NCI-H1694 treated with DMSO at 0.1 percent for 48 hours (cell line): ENCODE results near the gene ACAP2.
A peak's percentile ranks its signal among the peaks of the same experiment; 100 is the strongest.

Source experiments
- DNase-seq: peaks from one replicate; lab custom pipeline; 2025; lab: John Stamatoyannopoulos, UW

ACAP2 gene

DNA sequence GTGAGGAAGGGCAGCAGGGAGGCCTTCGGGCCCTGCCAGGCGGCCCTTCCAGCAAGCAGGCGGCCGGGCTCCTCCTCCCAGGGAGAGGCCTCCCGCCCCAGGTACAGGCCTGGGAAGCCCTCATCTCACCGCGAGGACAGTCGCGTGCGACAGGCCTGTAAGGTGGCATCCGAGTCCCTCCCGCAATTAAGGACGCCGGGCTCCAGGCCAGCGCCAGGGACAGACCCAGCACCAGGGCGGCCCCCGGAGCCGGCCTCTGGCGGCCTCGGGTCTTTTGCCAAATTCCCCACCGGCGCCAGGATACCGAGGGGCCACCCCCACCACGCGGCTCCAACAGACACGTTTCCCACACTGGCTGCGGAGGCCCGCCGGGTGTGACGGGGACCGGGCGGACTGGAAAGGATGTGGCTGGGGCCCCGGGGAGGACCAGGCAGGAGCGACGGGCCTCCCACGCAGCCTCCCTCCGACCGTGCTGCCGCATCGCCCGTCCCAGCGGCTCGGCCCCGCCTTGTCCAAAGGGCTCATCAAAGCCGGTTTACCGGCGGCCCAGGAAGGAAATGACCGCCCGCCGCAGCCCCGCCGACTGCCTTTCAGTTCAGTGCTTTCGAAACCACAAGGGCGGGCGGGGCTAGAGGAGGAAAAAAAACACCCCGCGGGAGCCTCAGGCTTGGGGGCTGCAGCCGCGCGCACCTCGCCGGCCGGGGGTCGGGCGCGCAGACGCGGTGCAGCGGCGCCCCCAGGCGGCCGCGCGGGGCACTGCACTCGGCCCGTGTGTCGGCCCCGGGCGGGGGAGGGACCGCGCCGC, 183.1 kb downstream of the ACAP2 start:
- DNase-seq = peak; percentile 66

DNA sequence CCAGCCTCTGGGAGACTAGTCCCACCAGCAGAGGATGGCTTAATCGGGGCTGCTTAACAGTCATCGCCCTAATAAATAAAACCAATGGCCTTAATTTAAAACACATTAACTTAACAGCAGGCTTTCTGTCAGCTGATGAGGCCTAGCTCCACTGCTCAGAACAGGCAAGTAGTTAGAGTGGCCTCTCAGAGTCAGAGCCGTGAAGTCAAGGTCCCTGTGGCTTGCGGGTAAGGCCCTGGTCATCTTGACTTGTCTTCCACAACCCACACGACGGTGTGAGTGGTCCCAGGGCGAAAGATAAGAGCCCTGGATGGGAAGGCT, 183.7 kb downstream of the ACAP2 start:
- no peak for DNase-seq

DNA sequence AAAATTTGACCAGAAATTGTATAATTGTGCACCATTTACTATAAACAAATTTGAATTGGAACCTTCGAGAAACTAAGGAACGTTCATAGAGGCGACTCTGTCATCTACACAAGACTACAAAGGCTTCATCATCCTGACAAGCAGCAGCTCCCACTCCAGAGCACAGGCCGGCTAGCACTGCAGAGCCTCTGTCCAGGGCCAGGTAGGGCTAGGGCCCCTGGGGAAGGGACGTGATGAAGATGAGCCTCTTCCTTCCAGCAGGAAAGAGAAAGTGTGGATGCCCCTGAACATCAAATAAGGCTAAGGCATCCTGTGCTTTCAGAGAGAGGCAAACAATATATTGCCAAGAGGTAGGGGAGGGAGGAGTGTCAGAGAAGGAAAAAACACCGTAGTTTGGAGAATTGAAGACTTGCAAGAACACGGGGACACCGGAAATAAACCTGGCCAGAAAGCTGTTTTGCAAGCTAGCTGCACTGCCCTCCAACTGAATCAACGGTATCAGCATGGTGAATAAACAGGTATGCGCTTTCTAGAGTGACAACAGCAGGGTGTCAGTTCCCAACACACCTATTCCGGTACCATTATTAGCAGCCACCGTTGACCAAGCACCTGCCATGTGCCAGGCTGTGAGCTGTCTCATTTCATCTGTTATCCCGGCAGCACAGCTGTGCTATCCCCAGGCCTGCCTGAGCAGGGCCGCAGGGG, 184.2 kb downstream of the ACAP2 start:
- peak; percentile 49 for DNase-seq

DNA sequence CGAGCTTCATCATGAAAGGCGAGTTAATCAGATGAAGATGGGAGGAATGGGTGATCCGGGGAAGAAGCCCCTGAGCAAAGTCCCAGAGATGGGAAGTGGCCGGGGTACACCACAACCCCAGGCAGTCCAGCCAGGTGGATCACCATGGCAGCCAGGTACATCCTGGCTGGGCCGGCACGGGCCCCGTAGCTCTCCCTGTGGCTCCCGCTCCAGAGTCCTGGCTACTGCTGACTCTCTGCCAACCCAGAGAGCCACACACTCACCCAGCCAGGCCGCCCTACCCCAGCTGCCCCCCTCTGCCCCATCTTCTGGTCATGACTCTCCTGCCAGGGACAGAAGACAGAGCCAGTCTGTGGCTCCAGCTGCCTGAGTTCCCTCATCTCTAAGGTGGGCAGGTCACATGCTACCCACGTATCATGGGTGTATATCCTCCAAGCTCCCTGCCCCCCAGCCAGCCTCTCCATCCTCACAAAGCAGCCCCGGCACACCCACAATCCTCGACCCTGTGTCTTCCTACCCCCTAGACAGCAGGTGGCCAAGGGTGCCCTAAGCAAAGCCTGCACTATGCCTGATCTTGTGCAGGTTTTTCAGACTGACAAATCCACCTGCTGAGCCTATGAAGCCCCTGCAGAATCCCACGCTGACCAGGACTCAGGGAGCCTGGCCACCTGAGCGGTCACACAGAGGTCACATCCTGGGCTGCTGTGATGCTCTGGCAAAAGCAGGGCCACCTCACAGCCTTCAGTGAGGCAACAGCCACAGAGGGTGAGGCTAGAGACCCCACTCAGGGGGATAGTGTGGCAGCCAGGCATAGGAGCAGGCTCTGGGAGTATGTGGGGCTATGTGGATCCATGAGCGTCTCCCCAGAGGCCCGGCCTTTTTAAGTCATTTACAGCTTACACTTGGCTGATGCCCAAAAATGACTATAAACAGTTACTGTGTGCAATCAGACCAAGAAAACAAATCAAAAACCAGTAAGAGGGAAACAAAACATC, 185.1 kb downstream of the ACAP2 start:
- no peak for DNase-seq

DNA sequence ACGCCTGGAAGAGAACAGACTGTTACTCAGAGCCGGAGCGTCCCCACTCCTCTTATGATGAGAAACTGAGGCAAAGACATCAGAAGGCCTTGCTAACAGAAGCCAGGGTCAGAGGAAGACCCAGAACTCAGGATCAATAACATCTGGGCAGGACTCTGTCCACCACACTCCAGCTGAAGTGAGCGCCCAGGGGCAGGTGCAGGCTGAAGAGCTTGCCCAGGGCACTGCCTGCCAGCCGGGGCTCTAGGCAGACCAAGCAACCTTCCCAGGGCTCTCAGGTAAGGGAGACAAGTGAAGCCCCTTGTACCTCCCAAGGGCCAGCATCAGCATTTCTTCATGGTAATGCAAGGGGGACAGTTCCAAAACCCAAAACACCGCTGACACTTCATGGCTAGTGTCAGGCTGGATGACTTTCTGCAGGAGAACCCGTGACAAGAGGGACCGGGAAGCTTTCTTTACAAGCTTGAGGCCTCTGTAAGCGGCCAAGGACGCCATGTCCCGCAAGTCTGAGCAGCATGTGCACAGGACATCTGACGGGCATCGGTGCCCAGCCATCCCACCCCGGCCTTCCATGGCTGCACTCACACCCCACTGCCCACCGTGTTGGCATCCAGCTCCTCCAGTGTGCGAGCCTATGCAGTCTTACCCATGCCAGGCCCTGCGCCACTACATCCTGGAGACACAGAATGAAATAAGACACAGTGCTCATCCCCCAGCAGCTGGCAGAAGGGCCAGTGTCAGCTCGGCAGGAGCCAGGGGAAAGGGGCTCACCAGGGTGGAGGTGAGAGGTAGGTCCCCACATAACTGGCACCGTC, 186.0 kb downstream of the ACAP2 start:
- DNase-seq = no peak

DNA sequence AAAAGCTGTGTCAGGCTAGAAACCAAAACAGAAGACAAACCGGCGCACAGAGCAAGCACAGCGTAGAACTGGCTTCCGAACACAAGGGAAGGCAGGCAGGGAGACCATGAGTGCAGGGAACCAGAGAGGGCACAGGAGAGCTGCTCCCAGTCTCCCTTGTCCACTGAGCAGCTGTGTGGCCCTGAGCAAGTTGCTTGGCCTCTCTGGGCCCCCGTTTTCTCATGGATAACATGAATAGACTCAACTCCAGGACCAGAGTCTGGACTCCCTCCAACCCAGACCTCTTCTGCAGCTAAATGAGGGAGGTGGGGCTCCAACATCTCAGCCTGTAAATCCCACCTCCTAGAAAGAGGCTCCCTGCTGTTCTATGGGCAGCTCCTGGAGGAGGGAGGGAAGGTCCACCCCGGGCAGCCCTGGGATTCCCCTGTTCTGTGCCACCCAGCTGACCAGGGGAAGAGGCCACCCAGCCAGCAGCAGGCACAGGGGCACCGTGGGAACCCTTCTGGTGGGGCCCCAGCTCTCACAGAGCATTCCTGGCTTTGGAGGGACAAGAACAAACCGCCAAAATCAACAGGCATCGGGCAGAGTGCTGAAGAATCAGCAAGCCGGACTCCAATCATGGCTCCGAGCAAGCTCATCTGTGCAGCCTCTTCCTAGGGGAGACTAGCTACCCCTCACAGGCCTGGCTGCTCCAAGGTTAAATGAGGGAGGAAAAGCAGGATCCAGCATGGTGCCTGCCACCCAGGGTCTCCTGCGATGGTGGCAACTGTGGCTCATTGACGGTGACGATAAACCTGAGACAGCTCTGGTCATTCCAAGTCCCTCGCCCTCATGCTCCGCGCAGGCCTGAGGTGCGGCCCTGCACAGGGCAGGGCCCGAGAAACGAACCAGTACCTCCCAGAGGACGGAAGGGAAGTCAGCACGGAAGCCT, 187.0 kb downstream of the ACAP2 start:
- no peak for DNase-seq

DNA sequence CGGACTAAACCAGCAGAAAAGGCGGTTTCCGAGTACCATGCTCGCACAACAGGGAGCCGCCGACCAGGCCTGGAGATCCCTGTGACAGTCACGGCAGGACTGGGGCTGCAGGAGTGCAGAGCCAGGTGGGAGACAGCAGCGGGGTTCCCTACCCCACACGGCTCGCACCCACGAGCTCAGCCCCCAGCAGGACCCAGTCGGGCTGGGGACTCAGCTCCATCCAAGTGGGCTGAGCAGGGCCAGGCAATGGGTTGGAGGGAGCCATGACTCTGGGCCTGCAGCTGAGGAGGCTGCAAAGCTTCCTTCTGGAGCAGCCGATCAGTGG, 187.7 kb downstream of the ACAP2 start:
- no peak for DNase-seq

DNA sequence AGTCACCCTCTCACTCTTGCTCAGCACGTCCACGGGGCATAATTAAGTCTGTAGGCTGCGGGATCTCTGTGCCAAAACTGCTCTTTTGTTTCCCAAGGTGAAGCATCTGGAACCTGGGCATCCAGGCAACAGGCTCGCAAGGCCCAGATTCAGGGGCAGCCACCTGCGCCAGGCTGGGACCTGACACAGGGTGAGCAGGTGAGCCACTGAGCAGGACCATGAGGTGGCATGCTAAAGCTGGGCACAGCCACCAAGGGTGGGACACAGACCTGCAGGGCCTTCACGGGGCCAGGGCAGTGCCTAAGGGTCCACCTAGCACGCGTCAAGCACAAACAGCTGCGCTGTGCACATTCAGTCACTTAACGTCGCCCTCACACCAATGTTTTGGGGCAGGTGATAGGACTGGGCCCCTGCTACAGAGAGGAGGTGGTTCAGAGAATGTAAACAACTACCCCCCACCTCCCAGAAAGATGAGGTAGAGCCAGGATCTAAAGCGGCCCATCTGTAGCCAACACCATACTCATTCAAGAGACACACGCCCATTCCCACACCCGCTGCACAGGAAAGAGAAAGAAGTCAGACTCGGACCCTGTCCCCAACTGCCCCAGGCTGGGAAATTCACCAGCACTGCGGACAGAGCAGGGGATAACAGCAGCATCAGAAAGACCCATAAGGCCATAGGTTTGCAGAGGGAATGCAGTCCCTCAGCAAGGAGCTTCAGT, 188.2 kb downstream of the ACAP2 start:
- peak; percentile 50 for DNase-seq

DNA sequence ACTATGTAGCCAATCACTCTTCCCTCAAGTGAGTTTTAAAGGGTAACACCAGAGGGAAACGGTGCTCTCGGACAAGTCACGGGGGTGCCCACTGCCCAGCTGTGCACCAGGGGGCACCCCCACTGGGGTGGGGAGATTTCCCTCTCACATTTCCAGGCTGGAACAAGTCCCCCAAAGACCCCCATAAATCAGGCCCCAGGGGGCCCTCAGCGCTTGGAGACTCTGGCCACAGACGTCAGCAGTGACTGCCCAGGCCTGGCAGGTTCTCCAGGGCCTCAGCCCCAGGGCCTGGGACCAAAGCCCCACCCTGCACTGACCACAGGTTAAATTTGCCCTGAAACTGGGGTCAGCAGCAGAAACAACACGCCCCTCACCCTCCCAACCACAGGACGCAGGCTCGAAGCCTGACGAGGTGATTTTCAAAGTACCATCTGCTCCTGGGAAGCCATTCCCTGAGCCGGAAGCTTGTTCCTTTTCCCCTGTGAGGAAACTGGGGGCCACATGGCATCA, 188.8 kb downstream of the ACAP2 start:
- DNase-seq = no peak

DNA sequence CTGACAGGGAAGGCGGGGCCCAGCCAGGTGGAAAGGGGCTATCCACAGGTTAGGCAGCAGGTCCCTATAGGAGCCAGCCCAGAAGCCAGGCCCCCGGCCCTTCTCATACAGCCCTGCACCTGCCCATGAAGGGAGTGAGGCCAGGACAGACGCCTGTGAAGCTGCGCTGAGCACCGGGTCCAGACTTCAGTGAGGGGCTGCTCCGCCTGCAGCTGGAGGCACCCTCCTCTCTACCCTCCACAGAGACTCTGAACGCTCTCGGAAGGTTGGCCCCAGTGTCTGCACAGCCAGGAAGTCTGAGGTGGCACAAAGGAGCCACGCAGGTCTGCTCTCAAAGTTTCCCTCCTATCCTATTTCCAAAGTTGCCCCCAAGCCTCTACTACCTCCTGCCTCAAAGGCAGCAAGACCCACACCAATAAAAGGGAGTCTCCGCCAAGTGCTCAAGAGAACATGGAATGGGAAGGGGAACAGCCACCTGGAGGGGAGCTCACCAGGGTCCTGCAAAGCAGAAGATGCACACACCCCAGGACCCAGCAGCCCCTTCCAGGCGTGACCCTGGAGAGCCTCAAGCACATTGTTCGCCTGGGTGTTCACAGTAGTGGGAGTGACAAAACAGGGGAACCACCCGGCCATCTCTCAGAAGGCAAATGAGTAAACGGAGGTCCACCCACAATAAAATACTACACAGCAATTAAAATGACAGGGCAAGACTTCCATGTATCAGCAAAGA, 191.3 kb downstream of the ACAP2 start:
- DNase-seq = no peak

DNA sequence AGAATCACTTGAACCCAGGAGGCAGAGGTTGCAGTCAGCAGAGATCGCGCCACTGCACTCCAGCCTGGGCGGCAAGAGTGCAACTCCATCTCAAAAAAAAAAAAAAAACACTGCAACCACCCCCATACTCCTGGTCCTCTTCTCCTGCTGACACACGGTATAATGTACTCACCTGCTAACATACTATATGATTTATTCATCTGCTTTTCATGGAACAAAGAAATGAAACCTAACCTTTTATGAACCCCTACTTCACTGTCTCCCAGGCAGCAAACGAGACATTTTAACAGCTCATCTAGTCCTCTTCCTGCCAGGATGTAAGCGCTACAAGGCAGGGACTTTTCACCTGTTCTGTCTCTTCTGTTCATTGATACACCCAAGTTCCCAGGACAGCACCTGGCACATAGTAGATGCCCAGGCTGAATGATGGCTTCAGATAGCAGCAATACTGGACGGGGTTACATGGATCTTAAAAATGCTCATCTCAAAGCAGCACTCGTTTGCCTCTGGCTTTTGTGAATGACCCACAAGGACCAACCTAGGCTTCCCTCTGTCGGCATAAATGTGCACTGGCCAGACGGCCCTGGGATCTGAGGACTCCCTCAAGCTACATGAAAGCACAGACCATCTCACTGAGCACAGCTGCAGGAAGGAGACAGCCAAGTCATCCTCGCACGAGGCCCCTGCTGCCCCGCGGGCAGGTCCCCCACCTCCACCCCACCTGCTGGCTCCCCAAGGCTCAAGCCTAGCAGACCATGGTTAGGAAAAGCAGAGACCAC, 192.2 kb downstream of the ACAP2 start:
- DNase-seq = no peak

DNA sequence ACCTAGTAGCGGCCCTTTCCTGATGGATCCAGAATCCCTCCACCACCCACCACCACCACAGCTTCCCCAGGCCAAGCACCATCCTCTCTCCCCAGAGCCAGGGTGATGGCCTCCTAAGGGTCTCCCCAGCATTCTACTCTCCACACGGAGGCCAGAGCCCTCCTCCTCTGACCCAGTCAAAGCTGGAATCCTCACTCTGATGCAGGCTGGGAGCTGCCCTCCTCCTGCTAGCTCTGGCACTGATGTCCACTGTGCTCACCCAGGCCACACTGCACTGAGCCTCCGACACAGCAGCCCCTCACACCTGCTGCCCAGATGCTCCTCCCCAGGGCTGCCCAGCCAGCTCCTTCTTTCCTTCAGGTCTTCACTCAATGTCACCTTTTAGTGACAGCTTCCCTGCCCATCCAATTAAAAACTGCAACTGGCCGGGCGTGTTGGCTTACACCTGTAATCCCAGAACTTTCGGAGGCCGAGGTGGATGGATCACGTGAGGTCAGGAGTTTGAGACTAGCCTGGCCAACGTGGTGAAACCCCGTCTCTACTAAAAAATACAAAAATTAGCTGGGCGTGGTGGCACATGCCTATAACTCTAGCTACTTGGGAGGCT, 192.9 kb downstream of the ACAP2 start:
- DNase-seq = no peak

DNA sequence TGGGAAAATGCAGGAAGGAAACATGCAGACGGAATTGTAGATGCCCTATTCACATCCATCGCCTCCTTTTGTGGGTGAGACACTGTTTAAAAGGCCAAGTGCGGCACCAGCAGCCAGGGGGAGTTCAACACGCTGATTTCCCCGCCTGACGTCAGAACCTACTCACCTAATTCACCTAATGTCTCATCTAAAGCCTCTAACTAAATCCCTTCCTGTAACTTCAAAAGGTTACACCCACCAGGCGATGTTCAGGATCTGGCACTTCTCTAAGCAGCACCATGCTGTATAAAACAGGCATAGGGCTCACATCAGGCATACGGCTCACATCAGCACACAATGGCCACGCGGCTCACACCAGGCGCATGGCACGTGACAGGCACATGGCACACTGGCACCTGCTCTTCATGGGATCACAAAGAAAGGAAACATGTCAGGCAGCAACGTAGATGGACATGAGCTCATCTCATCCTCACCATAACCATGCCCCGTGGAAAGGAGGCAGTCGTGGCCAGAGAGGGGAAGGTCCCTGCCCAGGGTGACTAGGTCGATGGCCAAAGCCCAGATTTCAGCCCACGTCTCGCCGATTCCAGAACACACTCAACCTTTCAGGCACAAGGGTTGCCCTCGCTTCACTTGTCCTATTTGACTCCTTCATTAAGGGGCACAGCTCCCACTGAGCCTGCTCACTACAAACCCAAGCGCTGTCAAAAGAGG, 193.6 kb downstream of the ACAP2 start:
- no peak for DNase-seq

DNA sequence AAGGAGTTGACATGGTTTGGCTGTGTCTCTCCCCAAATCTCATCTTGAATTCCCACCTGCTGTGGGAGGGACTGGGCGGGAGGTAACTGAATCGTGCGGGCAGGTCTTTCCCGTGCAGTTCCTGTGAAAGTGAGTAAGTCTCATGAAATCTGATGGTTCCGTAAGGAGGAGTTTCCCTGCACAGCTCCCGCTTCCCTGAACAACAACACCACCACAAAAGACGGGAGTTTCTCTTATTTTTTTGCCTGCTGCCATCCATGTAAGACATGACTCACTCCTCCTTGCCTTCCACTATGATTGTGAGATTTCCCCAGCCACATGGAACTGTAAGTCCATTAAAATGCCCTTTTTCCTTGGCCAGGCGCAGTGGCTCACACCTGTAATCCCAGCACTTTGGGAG, 194.5 kb downstream of the ACAP2 start:
- DNase-seq = no peak

DNA sequence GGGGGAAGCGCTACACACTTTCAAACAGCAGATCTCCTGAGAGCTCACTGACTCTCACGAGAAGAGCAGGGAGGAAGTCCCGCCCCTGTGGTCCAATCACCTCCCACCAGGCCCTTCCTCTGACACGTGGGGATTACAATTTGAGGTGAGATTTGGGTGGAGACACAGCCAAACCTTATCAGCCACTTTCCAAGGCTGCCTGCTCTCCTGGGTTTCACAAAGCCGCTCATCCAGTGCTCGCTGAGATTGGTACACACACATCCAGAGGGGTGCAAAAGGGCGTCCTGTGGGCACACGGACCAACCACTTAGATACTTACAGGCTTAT, 195.0 kb downstream of the ACAP2 start:
- no peak for DNase-seq

DNA sequence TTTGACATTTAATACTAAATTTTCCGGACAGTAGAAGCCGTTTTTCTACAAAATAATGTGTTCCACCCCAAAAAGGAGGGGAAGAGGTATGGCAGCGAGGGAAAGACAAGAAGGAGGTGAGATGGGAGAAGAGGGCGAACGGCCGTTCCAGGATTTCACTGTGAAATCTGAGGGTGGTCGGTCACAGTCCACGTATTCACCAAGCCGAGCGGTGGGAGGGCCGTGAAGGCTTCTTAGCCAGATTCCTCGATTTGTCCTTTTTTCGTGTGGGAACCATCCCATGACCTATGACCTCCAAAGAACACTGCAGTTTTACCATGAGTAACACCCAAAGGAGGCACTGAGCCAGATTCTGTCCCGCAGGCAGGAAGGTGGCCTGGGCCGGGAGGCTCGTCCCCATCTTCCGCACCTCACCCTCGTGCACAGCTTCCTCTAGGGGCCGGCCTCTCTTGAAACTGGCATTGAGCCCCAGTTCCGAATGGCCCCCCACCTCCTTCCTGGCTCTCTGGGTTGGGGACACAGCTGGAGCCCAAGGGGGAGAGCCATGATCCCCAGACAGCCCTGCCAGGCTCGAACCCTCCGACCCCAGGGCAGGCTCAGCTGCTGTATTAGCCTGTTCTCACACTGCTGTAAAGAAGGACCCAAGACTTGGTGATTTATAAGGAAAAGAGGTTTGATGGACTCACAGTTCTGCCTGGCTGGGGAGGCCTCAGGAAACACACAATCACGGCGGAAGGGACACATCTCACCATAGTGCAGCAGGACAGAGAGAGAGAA, 195.5 kb downstream of the ACAP2 start:
- no peak for DNase-seq

DNA sequence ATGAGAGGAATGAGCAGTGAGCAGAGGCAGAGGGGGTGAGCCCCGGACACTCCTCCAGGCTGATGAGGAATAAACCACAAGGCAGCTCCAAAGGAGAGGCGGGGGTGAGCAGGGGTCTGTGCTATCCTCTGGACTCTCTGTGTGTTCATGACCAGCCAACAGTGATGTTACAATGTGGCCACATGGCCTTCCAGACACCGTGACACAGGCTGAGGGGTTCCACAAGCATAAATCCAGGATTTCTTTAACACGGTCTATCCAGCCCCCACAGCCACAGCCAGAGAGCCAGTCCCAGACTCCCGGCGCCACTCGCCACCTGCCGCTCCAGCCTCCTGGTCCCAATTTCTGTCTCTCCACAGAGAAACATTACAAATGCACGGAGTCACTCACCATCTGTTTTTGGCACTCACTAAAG, 196.2 kb downstream of the ACAP2 start:
- peak; percentile 95 for DNase-seq
